T-helper 2 cell (primary cell): ENCODE measurements around the gene KCNJ11.

Experiments
- DNase-seq, 5 experiments: peaks; one replicate each; pipeline versions ENCODE4 v3.0.0 to v3.0.0-alpha.2; 2012 to 2022

The KCNJ11 gene

DNA sequence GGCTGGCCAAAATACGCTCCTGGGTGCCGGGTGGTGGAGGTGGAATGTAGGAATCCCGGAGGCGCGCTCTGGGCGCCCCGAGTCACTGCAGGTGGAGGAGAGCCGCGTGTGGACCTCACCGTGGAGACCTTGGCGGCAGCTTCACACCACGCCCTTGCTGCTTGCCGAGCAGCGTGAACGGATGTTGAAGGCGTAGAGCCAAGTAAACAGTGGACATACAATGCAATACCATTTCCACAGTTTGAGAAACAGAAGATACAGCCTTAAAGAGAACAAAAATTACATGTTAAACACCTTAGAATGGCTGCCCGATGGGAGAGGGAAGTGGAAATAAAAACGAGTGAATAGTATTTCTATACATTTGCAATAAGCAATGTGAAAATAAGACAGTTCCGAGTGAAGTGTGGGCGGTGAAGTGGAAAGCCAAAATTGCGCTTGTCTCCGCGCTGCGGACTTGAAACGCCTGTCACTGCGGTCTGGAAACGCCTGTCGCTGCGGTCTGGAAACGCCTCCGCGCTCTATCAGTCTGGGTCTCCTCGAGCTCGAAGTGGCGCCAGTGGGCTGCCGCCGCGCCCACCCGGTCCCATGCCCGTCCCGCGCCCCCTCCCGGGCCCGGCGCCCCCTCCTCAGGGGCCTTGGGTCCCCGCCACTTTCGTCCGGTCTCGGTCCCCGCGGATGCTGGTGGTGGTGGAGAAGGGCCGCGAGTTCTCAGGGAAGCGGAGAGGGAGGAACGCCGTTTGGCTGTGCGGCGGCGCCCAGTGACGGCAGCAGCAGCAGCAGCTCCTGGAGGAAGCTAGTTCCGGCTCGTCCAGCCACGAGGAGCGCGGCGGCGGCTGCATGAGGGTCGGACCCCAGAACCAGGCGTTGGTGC lies 35.3 kb downstream of the KCNJ11 start:
- peak; percentile 20 to 70 (median 29) for DNase-seq

DNA sequence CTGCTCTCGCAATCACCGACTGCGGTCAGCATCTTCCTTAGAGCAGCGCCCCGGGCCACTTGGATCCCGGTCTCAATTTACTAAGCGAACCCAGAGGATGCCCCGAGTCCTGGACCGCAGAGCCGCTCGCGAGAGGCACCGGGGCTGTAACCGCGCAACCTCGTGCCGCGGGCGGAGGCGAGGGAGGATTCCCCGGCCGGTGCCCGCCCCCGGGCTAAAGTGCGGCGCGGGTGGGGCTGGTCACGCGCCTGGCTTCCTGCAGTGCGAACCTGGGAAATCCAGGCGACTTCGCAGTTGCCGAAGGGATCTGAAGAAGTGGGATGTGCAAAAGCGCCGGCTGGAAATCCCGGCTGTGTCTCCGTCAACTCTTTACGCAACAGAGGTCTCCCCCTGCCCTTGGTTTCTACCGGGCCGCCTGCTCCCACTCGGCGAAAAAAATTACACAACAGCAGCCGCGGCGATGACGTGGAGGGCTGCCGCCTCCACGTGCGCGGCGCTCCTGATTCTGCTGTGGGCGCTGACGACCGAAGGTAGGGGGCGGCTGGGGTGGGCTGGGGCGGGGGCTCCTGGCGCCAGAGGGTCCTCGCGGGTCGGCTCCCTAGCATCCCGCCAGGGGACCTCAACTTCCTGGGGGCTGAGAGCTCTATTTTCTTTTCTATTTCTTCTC lies 36.8 kb downstream of the KCNJ11 start, which contains the start of gene NCR3LG1:
Gene NCR3LG1, plus strand, starts transcription at position 291 of the 667 bp plus-strand sequence. Its CDS starts 170 bp downstream, at position 461.
- DNase-seq: peak; percentile 25 to 78 (median 38)

DNA sequence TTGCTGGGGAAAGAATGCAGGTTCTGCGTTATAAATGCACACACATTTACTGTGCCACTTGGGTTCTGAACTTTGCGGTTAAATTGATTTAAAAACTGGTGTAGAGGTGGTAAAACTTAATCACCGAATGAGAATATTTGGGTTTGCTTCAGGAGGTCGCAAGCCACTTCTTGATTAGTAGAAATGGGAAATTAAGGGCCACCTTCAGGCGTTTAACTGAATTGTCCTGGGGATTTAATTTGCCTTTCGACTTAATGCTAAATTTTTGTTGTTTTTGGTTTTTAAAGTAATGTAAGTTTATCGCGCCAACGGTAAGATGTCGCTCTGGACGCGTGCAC lies 37.3 kb downstream of the KCNJ11 start:
- no peak for DNase-seq

DNA sequence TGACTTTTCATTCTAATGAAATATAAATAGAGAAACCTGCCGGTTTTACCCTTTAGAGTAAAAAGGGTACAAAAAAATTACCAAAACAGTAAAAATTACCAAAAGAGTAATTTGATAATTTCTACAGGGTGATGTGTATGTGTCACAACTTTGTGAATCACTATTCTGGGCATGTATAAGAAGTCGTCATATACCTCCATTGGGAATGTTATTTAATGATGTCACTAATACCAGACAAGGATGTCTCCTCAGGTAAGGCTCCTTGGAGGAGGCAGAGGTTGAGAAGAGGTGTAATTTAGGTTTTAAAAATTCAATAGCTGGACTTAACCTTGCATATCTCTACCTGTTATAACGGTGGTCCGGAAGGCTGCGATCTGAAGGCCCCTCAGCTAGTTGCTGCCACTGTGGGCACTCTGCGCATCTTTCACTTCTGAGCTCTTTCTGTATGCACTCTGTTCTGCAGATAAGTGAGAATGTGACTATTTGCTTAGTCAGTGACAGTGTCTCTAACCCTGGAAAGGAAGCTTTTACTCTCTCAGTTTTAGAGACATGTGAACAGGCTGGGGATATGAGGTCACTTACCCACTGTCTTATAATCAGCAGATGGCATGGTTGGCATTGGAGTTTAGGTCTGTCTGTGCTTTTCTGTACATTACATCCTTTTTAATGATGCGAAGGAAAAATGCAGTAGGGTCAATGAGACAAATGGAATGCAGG lies 37.8 kb downstream of the KCNJ11 start:
- no peak for DNase-seq

- no peak for DNase-seq
These were observed 40.8 kb downstream of the KCNJ11 start for GRCh38 chr11:17347676-17348075.

GRCh38 chr11:17343907-17344306 lies 44.6 kb downstream of the KCNJ11 start:
- DNase-seq: no peak

GRCh38 chr11:17343257-17343656 lies 45.2 kb downstream of the KCNJ11 start:
- no peak for DNase-seq
